GM23248 (cell line): ENCODE measurements around the gene SUDS3.

Source experiments
- EZH2 ChIP-seq: fragments of 200-600 bp; sonication (generic); IDR thresholded peaks from 2 replicates; pipeline ENCODE4 v1.6.1; 2018; ENCODE audit warnings: antibody characterized with exemption, mild to moderate bottlenecking; ENCODE audit not compliant: insufficient read depth, poor library complexity, severe bottlenecking
- EZH2phosphoT487 ChIP-seq: fragments of 200-600 bp; sonication (generic); IDR thresholded peaks from 2 replicates; pipeline ENCODE4 v1.6.1; 2018; ENCODE audit warnings: antibody characterized with exemption, moderate library complexity, mild to moderate bottlenecking, low read depth; ENCODE audit not compliant: insufficient read depth

DNA sequence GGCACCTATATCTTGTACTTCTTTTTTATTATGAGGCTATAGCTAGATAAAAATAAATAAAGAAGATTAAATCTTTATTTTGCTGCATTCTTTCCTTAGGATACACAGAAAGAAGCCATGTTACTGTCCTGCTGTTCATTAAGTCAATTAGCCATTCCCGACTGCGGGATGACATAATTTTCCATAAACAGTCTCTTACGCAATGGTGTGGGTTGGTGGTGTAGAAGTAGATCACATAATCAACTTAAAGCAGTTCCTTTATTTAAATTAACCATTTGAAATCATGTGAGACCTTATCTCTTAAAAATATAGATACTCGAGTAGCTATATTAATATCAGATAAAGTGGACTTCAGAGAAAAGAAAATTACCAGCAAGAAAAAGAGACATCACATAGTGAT is 43.8 kb upstream of the SUDS3 start:
- TF ChIP-seq EZH2 (no peak), EZH2phosphoT487 (no peak)
